ENCODE data around the gene ARHGEF18. TPM values are rescaled to one million over a fixed set of nuclear protein-coding genes. Genes with fewer than 3 reads are reported as not detected.

ARHGEF18 gene
- total and polyA plus RNA-seq, 2 donors = 20.7 to 24.2 TPM

Other genes starting within 250 kb of the ARHGEF18 start
- 38.6 TPM for gene INSR, start 54.5 kb upstream of the ARHGEF18 start, total RNA-seq
- 15.3 TPM for gene INSR, start 54.5 kb upstream of the ARHGEF18 start, polyA plus RNA-seq
- 1.6 TPM for gene PEX11G, start 140.1 kb downstream of the ARHGEF18 start, total RNA-seq
- gene PEX11G, start 140.1 kb downstream of the ARHGEF18 start, polyA plus RNA-seq = 5.2 TPM
- 19.0 TPM for gene ZNF358, start 167.2 kb downstream of the ARHGEF18 start, total RNA-seq
- 115 TPM for gene ZNF358, start 167.2 kb downstream of the ARHGEF18 start, polyA plus RNA-seq
- 6.9 TPM for gene MCOLN1, start 173.7 kb downstream of the ARHGEF18 start, total RNA-seq
- 35.5 TPM for gene MCOLN1, start 173.7 kb downstream of the ARHGEF18 start, polyA plus RNA-seq
- gene PNPLA6, start 186.8 kb downstream of the ARHGEF18 start, total RNA-seq = 25.2 TPM
- 54.1 TPM for gene PNPLA6, start 186.8 kb downstream of the ARHGEF18 start, polyA plus RNA-seq
- gene CAMSAP3, start 246.9 kb downstream of the ARHGEF18 start, total RNA-seq = 0.90 TPM
- 2.0 TPM for gene CAMSAP3, start 246.9 kb downstream of the ARHGEF18 start, polyA plus RNA-seq